CD4-positive, alpha-beta T cell (primary cell): Measurements from ENCODE around the gene URI1. TPM values are rescaled to one million over a fixed set of nuclear protein-coding genes. Genes with fewer than 3 reads are reported as not detected.

Source experiments
- ATAC-seq: fragments of 200-7000 bp; cut with Tn5 transposase; one replicate; pipeline ENCODE4 v1.10.0; 2022; ENCODE audit warnings: mild to moderate bottlenecking; ENCODE audit not compliant: poor library complexity
- CTCF ChIA-PET: fragments of 350-600 bp; sonication (Branson Sonifier 250); formaldehyde crosslinking; loops from one replicate; lab custom pipeline; 2021; ENCODE audit warnings: antibody characterized with exemption, inconsistent platforms; lab: Charles Lee
- POLR2A ChIA-PET: fragments of 350-600 bp; sonication (Branson Sonifier 250); formaldehyde crosslinking; loops from one replicate; lab custom pipeline; 2021; ENCODE audit warnings: antibody characterized with exemption, inconsistent platforms; lab: Charles Lee
- DNase-seq, 14 experiments: peaks; one replicate each; pipeline ENCODE4 v3.0.0-alpha.2; 2013 to 2020; ENCODE audit warnings: mixed read lengths in 2 of 14
- H3K27ac ChIP-seq, 2 donors: one replicate each; pipeline versions ENCODE4 v1.5.1 to v1.7.0; 2013; ENCODE audit warnings: low read length in 2 of 2, low read depth in 1 of 2, mild to moderate bottlenecking in 1 of 2
- H3K27me3 ChIP-seq, 2 experiments: 1 replicate in 1 of 2; 2 replicates in 1 of 2; pipeline versions ENCODE4 v1.6.1 to v1.7.0; 2013; ENCODE audit warnings: low read length in 2 of 2, control low read depth in 1 of 2, mild to moderate bottlenecking in 1 of 2, moderate library complexity in 1 of 2; ENCODE audit not compliant: insufficient read depth in 2 of 2, control insufficient read depth in 1 of 2
- H3K36me3 ChIP-seq: one replicate; pipeline ENCODE4 v1.6.1; 2013; ENCODE audit warnings: low read length, control low read depth; ENCODE audit not compliant: insufficient read depth
- H3K4me1 ChIP-seq: one replicate; pipeline ENCODE4 v1.6.1; 2013; ENCODE audit warnings: low read length, control low read depth; ENCODE audit not compliant: insufficient read depth
- H3K4me3 ChIP-seq: one replicate; pipeline ENCODE4 v1.5.1; 2013; ENCODE audit warnings: mild to moderate bottlenecking, low read length, moderate library complexity
- H3K9me3 ChIP-seq, 2 experiments: 1 replicate in 1 of 2; 2 replicates in 1 of 2; pipeline versions ENCODE4 v1.6.1 to v1.7.0; 2013; ENCODE audit warnings: low read length in 2 of 2, mild to moderate bottlenecking in 2 of 2, control low read depth in 1 of 2, moderate library complexity in 1 of 2; ENCODE audit not compliant: control insufficient read depth in 1 of 2, insufficient read depth in 1 of 2
- H3K27ac Mint-ChIP-seq: one replicate; pipeline ENCODE4 v1.8.0; 2020; ENCODE audit warnings: mixed read lengths
- H3K27me3 Mint-ChIP-seq: one replicate; pipeline ENCODE4 v1.8.0; 2021; ENCODE audit warnings: mixed read lengths
- H3K36me3 Mint-ChIP-seq: one replicate; pipeline ENCODE4 v1.8.0; 2021; ENCODE audit warnings: low read depth, mixed read lengths
- H3K4me1 Mint-ChIP-seq: one replicate; pipeline ENCODE4 v1.8.0; 2021; ENCODE audit warnings: low read depth, mixed read lengths
- H3K4me3 Mint-ChIP-seq: one replicate; pipeline ENCODE4 v1.8.0; 2020; ENCODE audit warnings: mild to moderate bottlenecking, mixed read lengths
- H3K9me3 Mint-ChIP-seq: one replicate; pipeline ENCODE4 v1.8.0; 2020; ENCODE audit warnings: mixed read lengths
- intact Hi-C, 2 experiments: fragments of 100-400 bp; cut with DNase I in 1 of 2; cut with micrococcal nuclease in 1 of 2; formaldehyde crosslinking; loops; one replicate each; pipeline versions ENCODE4 v1.15.1 to v1.9.0; 2023 to 2025; cut with DNase I, micrococcal nuclease
- total RNA-seq, 174 experiments: library from RNA in 2 of 174; stranded (reverse) in 2 of 174; gene quantifications; one replicate each; pipeline ENCODE4 v1.2.3 and lab custom pipeline; 2021 to 2026
- TF ChIP-seq, protein P1 (sequence below): fragments of 200-600 bp; IDR thresholded peaks from one replicate; pipeline ENCODE4 v1.8.0; 2022; ENCODE audit warnings: antibody characterized with exemption, mild to moderate bottlenecking

The URI1 gene
- total RNA-seq, 2 experiments from 2014 or later: 50.9 to 63.6 TPM

DNA sequence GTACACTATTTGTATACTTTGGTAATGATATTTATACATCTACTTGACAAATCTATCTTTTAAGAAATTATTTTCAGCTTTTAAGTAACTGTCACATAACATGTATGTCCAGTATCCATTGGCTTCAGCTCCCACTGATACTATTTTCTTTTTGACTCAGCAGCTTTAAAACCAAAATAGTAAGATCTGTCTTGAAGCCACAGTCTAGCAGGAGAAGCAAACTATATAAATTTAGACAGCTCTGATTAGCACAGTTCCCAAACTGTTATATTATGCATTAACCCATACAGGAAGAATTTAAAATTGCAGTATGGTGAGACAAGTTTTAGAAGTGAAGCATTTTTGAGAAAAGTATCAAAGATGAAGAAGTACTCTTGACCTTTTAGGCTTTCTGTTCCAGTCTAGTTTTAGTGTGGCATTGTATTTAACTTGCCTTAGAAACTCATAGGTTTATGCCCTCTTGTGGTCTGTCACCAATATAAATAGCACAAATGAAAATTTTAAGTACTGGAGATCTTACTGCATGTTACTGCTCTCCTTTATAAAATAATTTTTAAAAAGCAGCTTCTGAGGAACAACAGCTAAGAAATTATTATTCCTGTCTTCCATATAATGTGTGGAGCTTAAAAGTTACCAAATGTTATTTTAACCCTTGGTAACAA is 24.7 kb downstream of the URI1 start:
- TF ChIP-seq, protein P1, sequence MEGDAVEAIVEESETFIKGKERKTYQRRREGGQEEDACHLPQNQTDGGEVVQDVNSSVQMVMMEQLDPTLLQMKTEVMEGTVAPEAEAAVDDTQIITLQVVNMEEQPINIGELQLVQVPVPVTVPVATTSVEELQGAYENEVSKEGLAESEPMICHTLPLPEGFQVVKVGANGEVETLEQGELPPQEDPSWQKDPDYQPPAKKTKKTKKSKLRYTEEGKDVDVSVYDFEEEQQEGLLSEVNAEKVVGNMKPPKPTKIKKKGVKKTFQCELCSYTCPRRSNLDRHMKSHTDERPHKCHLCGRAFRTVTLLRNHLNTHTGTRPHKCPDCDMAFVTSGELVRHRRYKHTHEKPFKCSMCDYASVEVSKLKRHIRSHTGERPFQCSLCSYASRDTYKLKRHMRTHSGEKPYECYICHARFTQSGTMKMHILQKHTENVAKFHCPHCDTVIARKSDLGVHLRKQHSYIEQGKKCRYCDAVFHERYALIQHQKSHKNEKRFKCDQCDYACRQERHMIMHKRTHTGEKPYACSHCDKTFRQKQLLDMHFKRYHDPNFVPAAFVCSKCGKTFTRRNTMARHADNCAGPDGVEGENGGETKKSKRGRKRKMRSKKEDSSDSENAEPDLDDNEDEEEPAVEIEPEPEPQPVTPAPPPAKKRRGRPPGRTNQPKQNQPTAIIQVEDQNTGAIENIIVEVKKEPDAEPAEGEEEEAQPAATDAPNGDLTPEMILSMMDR: peak; percentile 14
- Mint-ChIP-seq H3K9me3 (no peaks in the 10 kb centered on the region), H3K27me3 (no peaks in the 10 kb centered on the region), H3K4me1 (peaks cover 87% of the 10 kb centered on the region), H3K27ac (peak overlapping the region; percentile 12), H3K36me3 (no peaks in the 10 kb centered on the region), H3K4me3 (peak overlapping the region; percentile 17)
- ATAC-seq (peak; percentile 37), DNase-seq (peak in 3 of 14 experiments; percentile 18 to 23 (median 19))
- Histone ChIP-seq H3K9me3 (no peaks in the 10 kb centered on the region), H3K4me1 (peaks cover 20% of the 10 kb centered on the region), H3K4me3 (no peak overlapping the region), H3K36me3 (no peaks in the 10 kb centered on the region), H3K27ac (no peak overlapping the region), H3K27me3 (no peaks in the 10 kb centered on the region)
- ChIA-PET POLR2A (interaction anchor here (1.0 to 1.8 kb wide), 2 partner anchors 17 to 25 kb away, joined by 3 to 10 read pairs; partner anchors contain the start of gene URI1), CTCF (interaction anchor here (1.0 to 1.9 kb wide), 5 partner anchors 9 to 21 kb away, joined by 3 to 6 read pairs (median 3); no protein-coding TSS in a partner anchor)
- intact Hi-C loops: loop anchor here in 1 of 2 experiments (2.0 to 10.0 kb wide), 2 partner anchors 26 to 232 kb away; no protein-coding TSS in a partner anchor

DNA sequence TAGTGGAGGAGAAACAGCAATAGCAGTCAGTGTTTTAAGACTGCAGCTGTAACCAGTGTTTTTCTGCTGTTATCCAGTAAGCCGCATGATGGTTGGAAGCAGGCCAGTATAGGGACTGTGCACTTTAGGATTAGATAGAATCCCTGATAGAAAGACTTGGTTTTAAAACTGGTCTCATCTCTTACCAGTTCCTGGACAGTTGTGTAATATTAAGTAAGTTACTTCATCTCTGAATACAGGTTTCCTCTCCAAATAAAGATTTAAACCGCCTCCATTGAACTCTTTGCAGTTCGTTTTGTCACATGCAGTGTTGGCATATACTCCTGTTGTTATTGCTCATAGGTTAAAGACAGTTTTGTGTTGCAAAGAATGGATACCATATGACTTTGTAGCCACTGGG is 25.6 kb downstream of the URI1 start:
- intact Hi-C loops: loop anchor here in 1 of 2 experiments (2.0 to 10.0 kb wide), 2 partner anchors 27 to 233 kb away; no protein-coding TSS in a partner anchor
- Histone ChIP-seq H3K36me3 (no peaks in the 10 kb centered on the region), H3K27me3 (no peaks in the 10 kb centered on the region), H3K4me3 (no peak overlapping the region), H3K27ac (no peak overlapping the region), H3K4me1 (peaks cover 17% of the 10 kb centered on the region), H3K9me3 (no peaks in the 10 kb centered on the region)
- H3K27me3 Mint-ChIP-seq: no peaks in the 10 kb centered on the region
- peak overlapping the region; percentile 12 for H3K27ac Mint-ChIP-seq
- no peaks in the 10 kb centered on the region for H3K9me3 Mint-ChIP-seq
- ChIA-PET CTCF (interaction anchor here (1.0 to 1.9 kb wide), 5 partner anchors 10 to 22 kb away, joined by 3 to 6 read pairs (median 3); no protein-coding TSS in a partner anchor), POLR2A (interaction anchor here (1.0 to 1.8 kb wide), 2 partner anchors 16 to 26 kb away, joined by 3 to 10 read pairs; partner anchors contain the start of gene URI1)
- H3K4me1 Mint-ChIP-seq: peaks cover 87% of the 10 kb centered on the region
- TF ChIP-seq, protein P1: no peak
- peak overlapping the region; percentile 3 for H3K4me3 Mint-ChIP-seq
- no peak for DNase-seq
- no peak for ATAC-seq
- H3K36me3 Mint-ChIP-seq: no peaks in the 10 kb centered on the region

DNA sequence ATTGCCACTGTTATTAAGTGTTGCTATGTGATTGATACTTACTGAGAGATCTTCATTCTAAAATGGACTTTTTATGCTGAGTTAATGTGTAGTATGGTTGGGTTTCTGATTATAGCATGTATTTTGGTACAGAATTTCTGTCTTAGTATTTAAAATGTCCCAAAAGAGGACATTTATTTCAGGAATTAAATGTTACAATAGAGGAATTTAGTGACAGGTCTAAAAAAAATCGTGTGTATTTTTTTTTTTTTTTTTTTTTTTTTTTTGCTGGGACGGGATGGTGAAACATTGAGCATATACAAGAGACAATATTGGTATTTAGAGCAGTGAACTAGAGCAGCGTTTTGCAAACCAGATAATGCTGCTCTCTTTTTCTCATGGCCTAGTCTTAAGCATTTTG is 27.9 kb downstream of the URI1 start:
- Mint-ChIP-seq H3K27ac (peak overlapping the region; percentile 6), H3K4me1 (peaks cover 85% of the 10 kb centered on the region), H3K36me3 (no peaks in the 10 kb centered on the region), H3K4me3 (peak overlapping the region; percentile 52), H3K27me3 (no peaks in the 10 kb centered on the region), H3K9me3 (no peaks in the 10 kb centered on the region)
- Histone ChIP-seq H3K4me3 (no peak overlapping the region), H3K27ac (no peak overlapping the region), H3K9me3 (no peaks in the 10 kb centered on the region), H3K4me1 (peaks cover 4% of the 10 kb centered on the region), H3K36me3 (no peaks in the 10 kb centered on the region), H3K27me3 (no peaks in the 10 kb centered on the region)
- ChIA-PET CTCF (no interaction called here), POLR2A (no interaction called here)
- TF ChIP-seq, protein P1: no peak
- no peak for ATAC-seq
- intact Hi-C loops: loop anchor here in 1 of 2 experiments (10.0 kb wide), 1 partner anchor 235 kb away; no protein-coding TSS in a partner anchor
- no peak for DNase-seq
